ENCODE results near the gene GPSM3. TPM values are rescaled to one million over a fixed set of nuclear protein-coding genes. Genes with fewer than 3 reads are reported as not detected.

GPSM3 gene
- total RNA-seq, 2 donors from 2014 or later = 12.9 to 25.0 TPM

DNA sequence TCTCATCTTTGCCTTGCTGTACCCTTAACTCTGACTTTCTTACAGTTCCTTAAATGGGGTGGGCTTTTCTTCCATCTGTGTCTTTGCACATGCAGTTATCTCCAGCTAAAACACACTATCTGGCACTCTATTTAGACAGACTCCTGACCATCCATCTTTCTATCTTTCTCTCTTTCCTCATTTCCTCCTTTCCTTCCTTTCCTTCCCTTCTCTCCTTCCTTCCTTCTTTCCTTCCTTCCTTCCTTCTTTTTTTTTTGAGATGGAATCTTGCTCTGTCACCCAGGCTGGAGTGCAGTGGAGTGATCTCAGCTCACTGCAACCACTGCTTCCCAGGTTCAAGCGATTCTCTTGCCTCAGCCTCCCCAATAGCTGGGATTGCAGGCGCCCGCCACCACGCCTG, 23.2 kb upstream of the GPSM3 start:
- Histone ChIP-seq H3K27me3 (ENCODE audit: control insufficient read depth, insufficient read depth, low read length, poor library complexity, severe bottlenecking) (peaks cover 13% of the 10 kb centered on the region), H3K9me3 (ENCODE audit: control insufficient read depth, low read length) (no peaks in the 10 kb centered on the region), H3K4me1 (ENCODE audit: control insufficient read depth, insufficient read depth, low read length) (no peaks in the 10 kb centered on the region), H3K36me3 (ENCODE audit: control insufficient read depth, insufficient read depth, low read length) (no peaks in the 10 kb centered on the region), H3K9ac (ENCODE audit: extremely low read depth, low read length, poor library complexity, severe bottlenecking) (no peak overlapping the region), H3K4me3 (ENCODE audit: low read length) (no peak overlapping the region), H3K27ac (ENCODE audit: low read depth, low read length) (no peak overlapping the region)
- H3K27me3 Mint-ChIP-seq (ENCODE audit: insufficient read depth) = peaks cover 67% of the 10 kb centered on the region
- no peaks in the 10 kb centered on the region for H3K36me3 Mint-ChIP-seq (ENCODE audit: low read depth)
- TF ChIP-seq, protein P1, sequence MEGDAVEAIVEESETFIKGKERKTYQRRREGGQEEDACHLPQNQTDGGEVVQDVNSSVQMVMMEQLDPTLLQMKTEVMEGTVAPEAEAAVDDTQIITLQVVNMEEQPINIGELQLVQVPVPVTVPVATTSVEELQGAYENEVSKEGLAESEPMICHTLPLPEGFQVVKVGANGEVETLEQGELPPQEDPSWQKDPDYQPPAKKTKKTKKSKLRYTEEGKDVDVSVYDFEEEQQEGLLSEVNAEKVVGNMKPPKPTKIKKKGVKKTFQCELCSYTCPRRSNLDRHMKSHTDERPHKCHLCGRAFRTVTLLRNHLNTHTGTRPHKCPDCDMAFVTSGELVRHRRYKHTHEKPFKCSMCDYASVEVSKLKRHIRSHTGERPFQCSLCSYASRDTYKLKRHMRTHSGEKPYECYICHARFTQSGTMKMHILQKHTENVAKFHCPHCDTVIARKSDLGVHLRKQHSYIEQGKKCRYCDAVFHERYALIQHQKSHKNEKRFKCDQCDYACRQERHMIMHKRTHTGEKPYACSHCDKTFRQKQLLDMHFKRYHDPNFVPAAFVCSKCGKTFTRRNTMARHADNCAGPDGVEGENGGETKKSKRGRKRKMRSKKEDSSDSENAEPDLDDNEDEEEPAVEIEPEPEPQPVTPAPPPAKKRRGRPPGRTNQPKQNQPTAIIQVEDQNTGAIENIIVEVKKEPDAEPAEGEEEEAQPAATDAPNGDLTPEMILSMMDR (conservative IDR thresholded peaks at IDR 0.05) = no peak
- no peak for DNase-seq
- H3K4me1 Mint-ChIP-seq = no peaks in the 10 kb centered on the region
- 96 to 100% methylated on average over 1 to 4 of the region's 4 CpGs for WGBS, 2 experiments (ENCODE audit: insufficient coverage in 1 of 2, insufficient read length in 1 of 2)
- no peak overlapping the region for H3K4me3 Mint-ChIP-seq
- H3K9me3 Mint-ChIP-seq = no peaks in the 10 kb centered on the region
- H3K27ac Mint-ChIP-seq = no peak overlapping the region

DNA sequence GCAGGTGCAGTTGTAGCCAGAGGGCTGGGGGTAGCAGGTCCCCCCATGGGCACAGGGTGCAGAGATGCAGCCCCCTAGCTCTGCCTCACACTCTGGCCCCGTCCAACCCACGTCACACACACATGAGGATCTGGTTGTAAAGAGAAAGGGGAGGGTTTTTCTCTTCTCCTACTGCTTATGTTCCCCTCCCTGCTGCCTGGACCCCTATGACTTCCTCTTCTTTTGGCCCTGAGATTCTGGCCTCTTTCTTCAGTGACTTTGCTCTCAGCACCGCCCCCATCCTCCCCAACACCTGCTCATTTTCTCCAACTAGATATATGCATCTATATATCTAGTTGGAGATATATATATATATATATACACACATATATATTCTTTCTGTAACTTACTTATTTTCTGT, 21.7 kb upstream of the GPSM3 start:
- no peak overlapping the region for H3K4me3 ChIP-seq (ENCODE audit: low read length)
- no peaks in the 10 kb centered on the region for H3K4me1 ChIP-seq (ENCODE audit: control insufficient read depth, insufficient read depth, low read length)
- no peaks in the 10 kb centered on the region for H3K4me1 Mint-ChIP-seq
- DNase-seq = no peak
- TF ChIP-seq, protein P1 (conservative IDR thresholded peaks at IDR 0.05) = no peak
- H3K36me3 ChIP-seq (ENCODE audit: control insufficient read depth, insufficient read depth, low read length) = no peaks in the 10 kb centered on the region
- H3K36me3 Mint-ChIP-seq (ENCODE audit: low read depth) = no peaks in the 10 kb centered on the region
- no peak overlapping the region for H3K27ac Mint-ChIP-seq
- peaks cover 3% of the 10 kb centered on the region for H3K27me3 ChIP-seq (ENCODE audit: control insufficient read depth, insufficient read depth, low read length, poor library complexity, severe bottlenecking)
- H3K27me3 Mint-ChIP-seq (ENCODE audit: insufficient read depth) = peaks cover 58% of the 10 kb centered on the region
- no peak overlapping the region for H3K9ac ChIP-seq (ENCODE audit: extremely low read depth, low read length, poor library complexity, severe bottlenecking)
- H3K9me3 ChIP-seq (ENCODE audit: control insufficient read depth, low read length) = no peaks in the 10 kb centered on the region
- H3K27ac ChIP-seq (ENCODE audit: low read depth, low read length) = no peak overlapping the region
- no peak overlapping the region for H3K4me3 Mint-ChIP-seq
- 84% methylated on average over 2 of the region's 3 CpGs; no CpG with 5 or more reads in 1 of the 2 experiments for WGBS, 2 experiments (ENCODE audit: insufficient coverage in 1 of 2, insufficient read length in 1 of 2)
- H3K9me3 Mint-ChIP-seq = no peaks in the 10 kb centered on the region

DNA sequence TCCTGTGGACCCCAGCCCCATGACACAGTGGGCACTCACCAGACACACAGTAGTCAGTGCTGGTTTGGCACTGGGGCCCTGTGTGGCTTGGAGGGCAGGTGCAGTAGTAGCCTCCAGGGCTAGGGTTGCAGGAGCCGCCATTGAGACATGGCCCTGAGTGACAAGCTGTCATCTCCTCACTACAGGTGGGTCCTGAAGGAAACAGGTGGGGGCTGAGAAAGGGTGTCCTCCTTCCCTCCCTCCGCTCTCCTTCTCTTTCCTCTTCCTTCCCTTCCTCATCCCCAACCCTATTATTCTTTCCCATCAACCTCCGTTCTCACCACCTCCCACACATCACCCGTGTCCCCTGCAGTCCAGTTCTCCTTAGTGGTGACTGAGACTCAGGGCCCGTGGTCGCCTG, 21.2 kb upstream of the GPSM3 start:
- Mint-ChIP-seq H3K9me3 (no peaks in the 10 kb centered on the region), H3K27ac (no peak overlapping the region), H3K4me3 (no peak overlapping the region), H3K36me3 (ENCODE audit: low read depth) (no peaks in the 10 kb centered on the region), H3K4me1 (no peaks in the 10 kb centered on the region), H3K27me3 (ENCODE audit: insufficient read depth) (peaks cover 58% of the 10 kb centered on the region)
- H3K4me1 ChIP-seq (ENCODE audit: control insufficient read depth, insufficient read depth, low read length) = no peaks in the 10 kb centered on the region
- TF ChIP-seq, protein P1 (conservative IDR thresholded peaks at IDR 0.05) = no peak
- no peaks in the 10 kb centered on the region for H3K27me3 ChIP-seq (ENCODE audit: control insufficient read depth, insufficient read depth, low read length, poor library complexity, severe bottlenecking)
- WGBS, 2 experiments (ENCODE audit: insufficient coverage in 1 of 2, insufficient read length in 1 of 2) = 80 to 88% methylated on average over 1 to 6 of the region's 6 CpGs
- no peak overlapping the region for H3K9ac ChIP-seq (ENCODE audit: extremely low read depth, low read length, poor library complexity, severe bottlenecking)
- no peak overlapping the region for H3K4me3 ChIP-seq (ENCODE audit: low read length)
- H3K36me3 ChIP-seq (ENCODE audit: control insufficient read depth, insufficient read depth, low read length) = no peaks in the 10 kb centered on the region
- no peak for DNase-seq
- no peaks in the 10 kb centered on the region for H3K9me3 ChIP-seq (ENCODE audit: control insufficient read depth, low read length)
- H3K27ac ChIP-seq (ENCODE audit: low read depth, low read length) = no peak overlapping the region
